Thyroid gland (tissue), 4 donors: ENCODE measurements around the gene HHATL.

Experiments used
- POLR2A ChIP-seq, 2 donors: fragments of 450-650 bp; IDR thresholded peaks; one replicate each; pipeline ENCODE4 v1.6.1; 2017; ENCODE audit warnings: antibody characterized with exemption in 2 of 2, mild to moderate bottlenecking in 2 of 2, moderate library complexity in 1 of 2
- TF ChIP-seq, protein P1 (sequence below), 6 experiments: fragments of 200-600 bp in 3 of 6; fragments of 450-650 bp in 3 of 6; sonication (generic) in 3 of 6; IDR thresholded peaks; one replicate each; pipeline ENCODE4 v1.5.1; 2016 to 2019; ENCODE audit warnings: antibody characterized with exemption in 6 of 6, mild to moderate bottlenecking in 2 of 6, inconsistent platforms in 1 of 6, moderate library complexity in 1 of 6

DNA sequence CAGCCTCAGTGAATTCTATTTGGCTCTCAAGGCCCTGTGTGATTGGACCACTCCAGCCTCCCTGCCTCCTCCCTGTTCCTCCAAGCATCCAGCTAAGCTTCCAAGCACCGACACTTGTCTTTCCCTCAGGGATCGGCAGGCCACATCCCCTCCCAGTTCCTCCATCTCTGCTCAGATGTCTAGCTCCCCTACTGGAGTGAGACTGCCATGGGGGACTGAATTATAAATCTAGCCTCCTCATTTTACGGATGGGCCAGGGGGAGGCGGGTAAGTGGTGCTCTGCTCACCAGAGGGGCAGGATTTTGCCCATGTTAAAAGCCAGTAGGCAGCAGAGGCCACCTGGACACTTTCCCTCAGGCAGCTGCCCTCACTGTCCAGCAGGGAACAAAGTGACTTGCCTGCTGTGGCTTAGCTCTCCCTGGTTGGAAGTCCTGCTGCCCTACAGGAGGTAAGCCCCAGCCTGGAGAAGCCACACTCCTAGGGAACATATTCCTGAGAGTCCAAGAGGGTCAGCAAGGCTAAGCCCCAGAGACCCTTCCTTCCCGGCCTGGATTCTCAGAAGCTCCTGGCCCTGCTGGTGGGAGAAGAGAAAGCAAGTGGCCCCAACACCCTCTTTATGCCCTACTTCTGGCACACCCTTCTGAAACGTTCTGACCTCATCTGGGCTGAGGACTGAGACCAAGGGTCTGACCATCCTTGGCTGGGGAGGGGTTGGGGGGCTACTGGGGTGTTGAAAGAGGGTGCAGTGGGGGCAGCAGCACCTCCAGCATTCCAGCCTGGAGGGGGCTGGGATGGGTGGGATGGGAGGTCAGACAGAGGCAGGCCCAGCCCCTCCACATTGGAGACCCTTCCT, 9.1 kb upstream of the HHATL start:
- TF ChIP-seq, protein P1, sequence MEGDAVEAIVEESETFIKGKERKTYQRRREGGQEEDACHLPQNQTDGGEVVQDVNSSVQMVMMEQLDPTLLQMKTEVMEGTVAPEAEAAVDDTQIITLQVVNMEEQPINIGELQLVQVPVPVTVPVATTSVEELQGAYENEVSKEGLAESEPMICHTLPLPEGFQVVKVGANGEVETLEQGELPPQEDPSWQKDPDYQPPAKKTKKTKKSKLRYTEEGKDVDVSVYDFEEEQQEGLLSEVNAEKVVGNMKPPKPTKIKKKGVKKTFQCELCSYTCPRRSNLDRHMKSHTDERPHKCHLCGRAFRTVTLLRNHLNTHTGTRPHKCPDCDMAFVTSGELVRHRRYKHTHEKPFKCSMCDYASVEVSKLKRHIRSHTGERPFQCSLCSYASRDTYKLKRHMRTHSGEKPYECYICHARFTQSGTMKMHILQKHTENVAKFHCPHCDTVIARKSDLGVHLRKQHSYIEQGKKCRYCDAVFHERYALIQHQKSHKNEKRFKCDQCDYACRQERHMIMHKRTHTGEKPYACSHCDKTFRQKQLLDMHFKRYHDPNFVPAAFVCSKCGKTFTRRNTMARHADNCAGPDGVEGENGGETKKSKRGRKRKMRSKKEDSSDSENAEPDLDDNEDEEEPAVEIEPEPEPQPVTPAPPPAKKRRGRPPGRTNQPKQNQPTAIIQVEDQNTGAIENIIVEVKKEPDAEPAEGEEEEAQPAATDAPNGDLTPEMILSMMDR (IDR thresholded peaks at IDR 0.05) = peak in 1 of 6 experiments; percentile 16
- no peak for TF ChIP-seq POLR2A (IDR thresholded peaks at IDR 0.05)
